ENCODE results near the gene BRD2.

The BRD2 gene

DNA sequence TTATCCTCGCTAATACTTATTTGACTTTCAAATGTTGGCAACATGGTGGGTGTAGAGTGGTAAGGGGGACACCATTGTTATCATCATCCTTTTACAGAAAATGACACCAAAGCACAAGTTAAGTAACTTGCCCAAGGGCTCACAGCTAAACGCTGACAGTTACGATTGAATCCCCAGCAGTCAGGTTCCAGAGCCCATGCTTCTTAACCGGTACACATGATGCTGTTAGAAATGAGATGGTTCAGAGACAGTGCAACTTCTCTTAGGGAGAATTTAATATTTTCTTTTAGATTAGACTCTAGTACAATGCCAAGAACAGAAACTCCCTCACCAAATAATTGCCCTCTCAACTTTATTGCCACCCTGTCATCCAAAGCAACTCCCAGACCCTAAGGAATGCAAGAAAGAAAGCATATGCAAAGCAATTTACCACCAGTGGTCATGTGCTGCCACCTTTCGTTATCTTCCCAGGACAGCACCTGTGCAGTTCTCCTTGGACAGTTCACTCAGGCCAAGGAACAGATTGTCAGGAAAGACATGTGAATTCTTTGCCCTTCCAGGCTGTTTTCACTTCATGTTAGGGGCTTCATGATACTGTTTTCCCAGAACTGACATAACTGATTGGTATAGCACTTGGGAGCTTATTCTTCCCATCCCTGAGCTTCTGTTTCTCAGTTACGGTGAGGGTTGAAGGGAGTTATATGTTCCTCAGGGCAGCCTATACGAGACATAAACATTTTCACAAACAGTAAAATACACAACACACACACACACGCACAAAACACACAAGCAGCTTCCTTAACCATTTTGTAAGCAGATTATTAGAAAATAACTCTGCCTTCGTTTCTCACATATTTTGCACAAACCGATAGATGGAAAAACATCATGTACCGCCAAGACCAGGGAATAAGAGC lies 20.6 kb upstream of the BRD2 start:
- peak in 1 of 3 donors; percentile 23 for DNase-seq (ENCODE audit: low read depth in 3 of 3, low spot score in 1 of 3)

DNA sequence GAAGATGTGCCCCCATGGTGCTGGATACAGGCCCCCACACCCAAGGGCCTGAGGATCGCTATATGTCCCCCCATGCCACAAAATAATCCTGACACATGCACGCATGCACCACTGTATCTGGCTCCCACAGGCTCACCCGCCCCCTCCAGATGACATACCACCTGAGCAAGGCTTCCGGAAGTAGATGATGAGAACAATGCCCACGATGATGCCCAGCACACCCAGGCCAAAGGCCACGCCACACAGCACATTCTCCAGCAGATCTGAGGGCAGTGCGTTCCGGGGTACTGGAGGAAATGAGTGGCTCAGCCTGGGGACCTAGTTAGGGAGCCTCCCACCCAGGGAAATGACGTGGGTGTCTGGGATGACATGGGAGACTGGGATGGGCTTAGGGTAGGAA lies 19.3 kb upstream of the BRD2 start:
- DNase-seq (ENCODE audit: low read depth in 3 of 3, low spot score in 1 of 3), result no peak

DNA sequence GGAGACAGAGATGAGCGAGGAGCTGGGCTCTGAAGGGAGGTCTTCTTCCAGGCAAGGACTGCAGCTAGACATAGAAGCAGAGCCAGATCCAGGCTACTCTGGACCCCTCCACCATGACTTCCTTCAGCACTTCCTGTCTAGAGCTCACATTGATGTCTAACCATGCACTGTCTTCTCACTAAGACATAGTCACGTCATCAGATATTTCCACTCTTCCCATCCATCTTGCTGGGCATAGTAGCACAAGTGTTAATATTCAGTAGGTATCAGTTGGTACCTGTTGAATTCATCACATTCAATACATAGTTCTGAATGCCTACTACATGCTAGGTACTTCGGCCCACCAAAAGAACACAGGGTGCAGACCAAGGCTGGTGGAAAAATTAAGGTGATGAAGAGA lies 18.4 kb upstream of the BRD2 start:
- DNase-seq (ENCODE audit: low read depth in 3 of 3, low spot score in 1 of 3), result no peak

DNA sequence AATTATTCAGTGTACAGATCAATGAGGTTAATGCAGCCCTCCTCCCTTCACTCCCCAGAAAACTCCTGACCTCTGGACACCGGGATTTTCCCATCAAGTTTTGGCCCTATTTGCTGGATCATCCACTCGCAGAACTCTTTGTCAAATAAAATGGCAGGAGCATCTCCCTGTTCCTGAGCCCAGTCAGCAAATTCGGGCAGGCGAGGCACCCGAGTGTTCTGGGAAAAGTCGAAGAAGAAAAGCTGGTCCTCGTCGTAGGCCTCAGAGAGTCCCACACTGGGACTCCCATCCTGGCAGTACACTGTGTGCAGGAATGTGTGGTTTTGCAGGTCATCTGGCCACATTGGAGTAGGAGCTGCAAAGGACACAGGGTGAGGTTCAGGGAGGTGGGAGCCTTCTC lies 17.9 kb upstream of the BRD2 start:
- no peak for DNase-seq (ENCODE audit: low read depth in 3 of 3, low spot score in 1 of 3)

DNA sequence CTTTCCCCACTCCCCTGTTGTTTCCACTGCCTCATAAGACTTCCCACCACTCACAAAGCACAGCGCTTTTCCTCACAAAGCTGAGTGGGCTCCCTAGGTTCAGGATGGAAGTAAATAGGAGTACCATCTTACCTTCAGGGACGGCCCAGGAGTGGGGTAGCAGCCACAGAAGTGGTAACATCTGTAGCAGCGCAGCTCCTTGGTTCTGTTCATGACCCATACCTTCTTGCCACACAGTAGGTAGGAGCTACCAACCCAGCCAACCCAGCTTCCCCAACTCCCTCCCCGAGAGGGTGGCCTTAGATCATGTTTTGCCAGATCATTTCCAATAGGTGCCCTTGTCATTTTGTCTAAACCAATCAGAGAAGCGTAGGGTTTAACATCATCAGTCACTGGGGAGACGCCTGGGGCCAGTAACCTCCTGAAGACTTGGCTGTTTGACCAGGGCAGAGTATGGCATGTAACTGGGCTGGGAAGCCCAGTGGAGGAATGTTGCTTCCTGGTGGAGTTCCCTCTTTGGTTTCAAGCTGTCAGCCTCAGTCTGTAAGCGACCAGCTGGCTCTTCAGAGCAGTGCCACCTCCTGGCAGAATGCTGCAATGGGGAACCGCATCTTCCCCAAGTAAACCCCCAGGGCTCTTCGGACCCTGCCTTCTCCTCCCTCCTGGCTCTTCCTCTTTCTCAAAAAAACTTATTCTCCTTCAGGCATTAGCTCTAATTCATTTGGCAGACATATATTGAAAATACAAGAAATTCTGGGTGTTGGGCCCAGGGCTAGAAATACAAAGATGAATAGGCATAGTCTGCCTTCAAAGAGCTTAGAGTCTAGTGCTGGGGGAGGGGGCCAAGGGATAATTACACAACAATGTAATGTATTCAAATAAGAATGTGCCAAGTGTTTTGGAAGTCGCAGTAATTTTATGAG lies 15.3 kb upstream of the BRD2 start, which contains the start of gene HLA-DMA:
TSS of gene HLA-DMA (minus strand) at position 281 of the 923 bp plus-strand sequence. CDS start at position 220, 61 bp downstream.
- peak in 2 of 3 donors; percentile 41 to 55 for DNase-seq (ENCODE audit: low read depth in 3 of 3, low spot score in 1 of 3)

DNA sequence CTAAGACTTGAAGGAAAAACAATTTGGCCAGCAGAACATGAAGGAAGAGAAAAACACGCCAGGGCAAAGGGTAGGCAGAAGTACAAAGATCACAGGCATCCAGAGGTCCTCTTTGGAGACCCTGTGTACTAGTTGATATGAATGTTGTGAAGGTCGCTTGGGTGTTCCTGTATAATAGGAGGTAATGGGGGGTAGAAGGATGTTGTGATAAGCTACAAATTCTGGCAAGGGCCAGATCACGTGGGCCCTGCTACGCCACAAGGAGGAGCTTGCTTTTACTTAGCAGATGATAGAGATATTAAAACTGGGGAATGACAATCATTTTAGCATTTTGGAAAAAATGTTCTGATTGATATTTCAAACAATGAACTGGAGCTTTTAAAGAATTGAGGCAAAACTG lies 14.6 kb upstream of the BRD2 start:
- DNase-seq (ENCODE audit: low read depth in 3 of 3, low spot score in 1 of 3), result no peak

DNA sequence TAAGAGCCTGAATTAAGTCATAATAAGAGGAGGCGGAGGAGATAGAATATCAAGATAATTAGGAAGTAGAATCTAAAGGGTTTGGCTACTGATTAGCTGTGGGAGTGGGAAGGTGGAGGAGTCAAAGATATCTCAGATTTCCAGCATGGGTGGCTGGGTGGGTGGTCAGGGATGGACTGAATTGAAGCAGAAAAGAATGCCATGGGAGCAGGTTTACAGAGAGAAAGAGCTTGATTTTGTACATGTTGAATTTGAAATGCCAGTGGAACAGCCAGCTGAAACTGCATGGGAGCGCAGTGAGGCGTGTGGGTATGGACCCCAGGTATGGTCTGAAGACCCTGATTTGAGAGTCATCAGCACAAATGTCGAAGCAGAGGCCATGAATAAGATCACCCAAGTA lies 14.1 kb upstream of the BRD2 start:
- DNase-seq (ENCODE audit: low read depth in 3 of 3, low spot score in 1 of 3), result no peak

DNA sequence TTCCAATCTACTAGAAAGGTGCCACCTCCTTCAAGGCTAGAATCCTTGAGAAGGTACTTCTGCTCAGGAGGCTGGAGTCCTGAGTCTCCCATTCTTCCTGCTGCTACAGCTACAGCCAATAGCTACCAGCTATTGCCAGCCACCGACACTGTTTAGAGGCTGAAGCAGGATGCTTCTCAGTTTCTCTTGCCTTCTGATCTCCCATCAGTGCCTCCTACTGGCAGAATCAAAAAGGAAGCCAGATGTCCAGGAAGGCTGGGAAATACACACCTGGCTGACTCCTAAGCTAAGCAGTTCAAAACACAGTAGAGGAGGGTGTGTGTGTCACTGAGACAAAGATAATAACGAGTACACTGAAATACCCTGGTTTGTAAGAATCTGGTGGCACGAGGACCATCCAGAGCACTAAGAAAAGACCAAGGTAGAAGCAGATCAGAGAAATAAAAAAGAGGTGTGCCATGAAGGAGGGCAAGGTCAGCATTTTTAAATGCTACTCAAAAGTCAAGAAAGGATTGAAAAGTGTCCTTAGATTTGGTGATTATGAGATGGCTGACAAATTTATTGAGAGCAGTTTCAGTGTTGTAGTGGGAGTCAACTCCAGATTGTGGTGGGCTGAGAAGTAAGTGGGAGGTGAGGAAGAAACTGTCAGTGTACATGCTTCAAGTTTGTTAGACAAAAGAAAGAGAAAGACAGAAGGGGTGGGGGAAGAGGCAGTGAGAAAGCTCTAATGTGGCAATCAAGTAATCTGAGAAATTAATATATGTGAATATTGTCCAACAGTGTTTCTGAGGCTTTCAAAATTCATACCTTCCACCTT lies 13.2 kb upstream of the BRD2 start:
- DNase-seq (ENCODE audit: low read depth in 3 of 3, low spot score in 1 of 3), result no peak

DNA sequence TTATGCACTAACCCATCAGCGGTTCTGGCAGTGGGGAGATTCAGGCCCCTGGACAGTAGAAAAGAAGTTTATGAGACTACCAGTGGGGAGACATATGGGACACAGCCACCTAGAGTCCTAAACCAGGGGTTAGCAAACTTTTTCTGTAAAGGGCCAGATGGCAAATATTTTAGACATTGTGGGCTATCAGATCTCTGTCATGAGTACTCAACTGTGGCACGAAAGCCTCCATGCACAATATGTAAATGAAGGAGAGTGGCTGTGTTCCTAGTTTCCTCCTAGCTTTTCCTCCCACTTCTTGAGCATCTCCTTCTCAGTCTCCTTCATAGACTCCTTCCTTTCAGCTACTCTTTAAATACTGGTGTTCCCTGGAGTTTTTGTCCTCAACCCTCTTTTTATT lies 12.2 kb upstream of the BRD2 start:
- DNase-seq (ENCODE audit: low read depth in 3 of 3, low spot score in 1 of 3), result no peak

DNA sequence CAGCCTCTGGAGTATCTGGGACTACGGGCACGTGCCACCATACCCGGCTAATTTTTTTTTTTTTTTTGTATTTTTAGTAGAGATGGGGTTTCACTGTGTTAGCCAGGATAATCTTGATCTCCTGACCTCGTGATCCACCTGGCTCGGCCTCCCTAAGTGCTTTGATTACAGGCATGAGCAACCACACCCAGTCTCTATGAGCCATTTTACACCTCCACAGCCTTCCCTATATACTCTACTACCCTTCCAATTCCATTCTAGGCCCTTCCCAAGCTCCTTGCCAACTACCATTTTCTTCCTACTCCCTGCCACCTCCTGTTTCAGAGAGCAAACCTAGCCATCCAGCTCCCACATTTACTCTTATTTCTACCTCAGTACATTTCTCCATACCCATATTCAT lies 7.8 kb upstream of the BRD2 start:
- DNase-seq (ENCODE audit: low read depth in 3 of 3, low spot score in 1 of 3), result no peak

DNA sequence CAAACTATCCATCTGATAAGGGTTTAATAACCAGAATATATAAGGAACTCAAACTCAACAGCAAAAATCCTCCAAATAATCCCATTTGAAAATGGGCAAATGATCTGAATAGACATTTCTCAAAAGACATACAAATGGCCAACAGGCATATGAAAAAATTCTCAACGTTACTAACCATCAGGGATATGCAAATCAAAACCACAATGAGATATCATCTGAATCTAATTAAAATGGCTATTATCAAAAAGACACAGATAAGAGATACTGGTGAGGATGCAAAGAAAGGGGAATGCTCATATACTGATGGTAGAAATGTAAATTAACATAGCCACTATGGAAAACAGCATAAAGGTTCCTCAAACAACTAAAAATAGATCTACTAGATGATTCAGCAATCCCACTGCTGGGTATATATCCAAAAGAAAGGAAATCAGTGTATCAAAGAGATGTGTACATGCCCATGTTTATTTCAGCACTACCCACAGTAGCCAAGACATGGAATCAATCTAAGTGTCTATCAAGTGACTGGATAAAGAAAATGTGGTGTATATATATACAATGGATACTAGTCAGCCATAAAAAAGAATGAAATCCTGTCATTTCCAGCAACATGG lies 6.1 kb upstream of the BRD2 start:
- DNase-seq (ENCODE audit: low read depth in 3 of 3, low spot score in 1 of 3), result no peak

DNA sequence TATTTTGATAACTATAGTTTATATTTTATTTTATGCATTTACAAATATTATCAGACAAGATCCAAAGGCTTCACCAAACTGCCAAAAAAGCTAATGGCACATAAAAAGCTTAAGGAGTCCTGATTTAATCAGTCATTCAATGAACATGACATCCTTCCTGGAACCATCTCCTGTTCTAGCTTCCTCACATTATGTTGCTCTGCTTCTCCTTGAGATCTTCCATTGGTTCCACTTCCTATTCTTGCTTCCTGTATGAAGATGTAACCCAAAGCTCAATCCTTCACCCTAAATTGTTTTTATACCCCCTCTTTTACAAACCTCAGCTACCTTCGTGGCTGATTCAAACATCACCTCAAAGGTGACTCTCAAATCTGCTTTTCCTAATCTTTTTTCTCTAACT lies 4.5 kb upstream of the BRD2 start:
- no peak for DNase-seq (ENCODE audit: low read depth in 3 of 3, low spot score in 1 of 3)

DNA sequence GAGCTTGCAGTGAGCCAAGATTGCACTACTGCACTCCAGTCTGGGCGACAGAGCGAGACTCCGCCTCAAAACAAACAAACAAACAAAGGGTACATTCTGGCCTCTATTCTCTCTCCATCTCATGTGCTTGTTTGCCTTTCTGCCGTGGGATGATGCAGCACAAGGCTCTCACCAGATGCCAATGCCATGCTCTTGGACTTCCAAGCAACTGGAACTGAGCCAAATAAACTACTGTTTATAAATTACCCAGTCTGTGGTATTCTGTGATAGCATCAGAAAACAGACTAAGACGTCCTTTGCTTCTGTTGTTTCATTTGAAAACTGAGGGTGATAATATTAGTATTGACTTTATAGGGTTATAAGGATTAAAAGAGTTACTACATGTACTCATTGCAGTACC lies 3.6 kb upstream of the BRD2 start:
- DNase-seq (ENCODE audit: low read depth in 3 of 3, low spot score in 1 of 3), result no peak

DNA sequence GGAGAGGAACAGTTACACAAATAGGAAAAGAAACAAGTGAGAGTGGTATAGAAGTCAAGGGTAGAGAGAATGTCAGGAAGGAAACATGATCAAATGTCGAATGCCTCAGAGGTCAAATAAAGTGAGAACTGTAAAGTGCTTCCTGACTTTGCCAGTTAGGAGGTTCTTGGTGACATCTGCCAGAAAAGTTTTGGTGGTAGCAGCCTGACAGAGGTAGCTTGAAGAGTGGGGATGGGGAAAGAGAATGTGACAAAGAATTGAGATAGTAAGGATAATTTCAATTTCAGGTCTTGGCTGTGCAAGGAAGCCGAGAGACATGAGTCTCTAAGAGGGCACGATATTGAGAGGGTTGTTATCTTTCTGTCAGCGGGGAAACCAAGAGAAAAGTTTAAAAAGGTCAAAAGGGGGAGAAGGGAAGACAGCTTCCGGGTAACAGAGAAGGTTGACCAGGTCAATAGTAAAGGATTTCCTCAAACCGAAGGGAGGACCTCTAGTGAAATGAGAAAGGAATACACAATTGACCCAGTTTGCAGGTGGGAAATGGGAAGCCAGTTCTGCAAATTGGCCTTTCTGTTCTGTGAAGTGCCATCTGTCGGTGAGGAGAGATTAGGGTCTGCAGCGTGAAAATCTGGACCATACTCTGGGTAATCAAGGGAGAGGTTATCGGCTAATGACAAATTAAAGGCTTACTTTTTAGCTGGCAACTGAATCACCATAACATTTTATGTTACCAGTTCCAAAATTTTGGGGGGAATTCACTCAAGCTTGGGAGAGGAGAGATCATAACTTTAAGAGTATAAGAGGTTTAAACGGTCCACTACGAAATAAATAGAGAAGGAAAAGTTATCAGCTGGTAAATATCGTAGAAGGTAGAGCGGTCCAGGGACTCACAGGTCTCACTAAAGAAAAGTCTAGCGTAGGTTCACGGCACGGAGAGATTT lies 973 bp upstream of the BRD2 start:
- no peak for DNase-seq (ENCODE audit: low read depth in 3 of 3, low spot score in 1 of 3)

DNA sequence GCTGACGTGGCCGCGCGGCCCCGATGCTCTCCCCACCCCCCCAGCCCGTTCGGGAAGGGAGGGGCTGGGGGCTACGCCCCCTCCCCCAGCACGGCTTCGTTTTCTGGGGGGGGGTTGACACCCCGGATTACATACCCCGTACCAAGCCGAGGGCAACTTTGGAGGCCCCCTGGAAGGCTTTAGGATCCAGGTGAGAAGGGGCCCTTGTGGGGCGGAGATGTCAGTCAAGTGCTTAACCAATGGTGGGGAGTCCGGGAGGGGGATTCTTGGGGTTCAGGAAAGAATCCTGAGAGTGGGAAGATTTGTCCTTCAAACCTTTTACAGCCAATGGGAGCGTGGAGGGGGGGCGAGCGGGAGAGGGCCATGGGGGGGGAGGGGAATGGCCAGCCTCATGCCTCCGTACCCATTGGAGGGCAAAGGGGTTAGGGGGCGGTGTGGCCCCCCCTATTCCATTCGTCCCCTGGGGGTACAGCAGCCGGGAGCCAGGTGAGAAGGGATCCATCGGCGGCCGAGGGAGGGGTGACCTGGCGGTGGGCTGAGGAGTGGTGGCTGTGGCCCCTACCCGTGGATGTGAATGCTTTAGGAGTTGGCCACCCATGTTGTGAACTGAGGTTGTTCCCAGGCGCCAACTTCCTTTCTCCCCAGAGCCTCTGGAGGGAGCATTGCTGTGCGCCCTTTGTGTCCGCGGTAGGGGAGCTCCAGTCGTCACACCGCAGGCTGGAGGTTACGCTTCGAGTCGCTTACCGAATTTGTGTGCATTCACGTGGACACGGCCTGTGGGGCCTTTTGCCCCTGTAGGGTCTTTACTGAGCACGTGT lies 682 bp downstream of the BRD2 start:
- DNase-seq (ENCODE audit: low read depth in 3 of 3, low spot score in 1 of 3), result peak in 1 of 3 donors; percentile 62

DNA sequence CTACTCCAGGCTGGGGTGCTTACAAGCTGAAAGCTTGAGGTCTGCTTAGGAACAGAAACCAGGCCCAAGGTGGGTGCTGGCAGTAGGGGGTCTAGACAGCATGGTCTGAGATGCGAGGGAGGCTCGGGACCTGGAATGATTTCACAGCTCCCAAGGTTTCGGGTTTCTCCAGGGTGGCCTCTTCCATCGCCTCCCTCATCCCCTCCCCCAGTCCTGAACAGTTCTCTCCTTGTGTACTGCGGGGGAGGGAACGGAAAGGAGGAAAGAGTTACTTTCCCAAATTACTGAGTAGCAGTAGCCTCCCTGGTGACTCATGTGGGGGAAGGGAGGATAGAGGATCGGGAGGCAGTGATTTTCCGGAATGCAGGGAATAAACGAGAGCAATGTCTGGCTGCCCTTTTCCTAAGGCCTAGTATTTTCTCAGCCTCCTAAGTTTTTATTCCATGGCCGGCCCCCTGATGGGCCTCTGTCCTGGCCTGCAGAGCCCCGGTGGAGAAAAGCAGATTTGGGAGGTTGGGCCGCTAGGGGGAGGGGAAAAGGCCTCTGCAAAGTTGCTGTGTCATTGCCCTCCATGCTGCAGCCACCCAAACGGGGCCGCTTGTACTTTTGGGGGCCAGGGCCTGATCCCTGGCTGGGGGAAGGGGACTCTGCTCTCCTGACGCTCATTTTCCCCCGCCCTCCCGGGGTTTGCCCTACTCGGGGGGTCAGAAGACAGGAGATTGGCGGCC lies 1.5 kb downstream of the BRD2 start:
- DNase-seq (ENCODE audit: low read depth in 3 of 3, low spot score in 1 of 3), result no peak

DNA sequence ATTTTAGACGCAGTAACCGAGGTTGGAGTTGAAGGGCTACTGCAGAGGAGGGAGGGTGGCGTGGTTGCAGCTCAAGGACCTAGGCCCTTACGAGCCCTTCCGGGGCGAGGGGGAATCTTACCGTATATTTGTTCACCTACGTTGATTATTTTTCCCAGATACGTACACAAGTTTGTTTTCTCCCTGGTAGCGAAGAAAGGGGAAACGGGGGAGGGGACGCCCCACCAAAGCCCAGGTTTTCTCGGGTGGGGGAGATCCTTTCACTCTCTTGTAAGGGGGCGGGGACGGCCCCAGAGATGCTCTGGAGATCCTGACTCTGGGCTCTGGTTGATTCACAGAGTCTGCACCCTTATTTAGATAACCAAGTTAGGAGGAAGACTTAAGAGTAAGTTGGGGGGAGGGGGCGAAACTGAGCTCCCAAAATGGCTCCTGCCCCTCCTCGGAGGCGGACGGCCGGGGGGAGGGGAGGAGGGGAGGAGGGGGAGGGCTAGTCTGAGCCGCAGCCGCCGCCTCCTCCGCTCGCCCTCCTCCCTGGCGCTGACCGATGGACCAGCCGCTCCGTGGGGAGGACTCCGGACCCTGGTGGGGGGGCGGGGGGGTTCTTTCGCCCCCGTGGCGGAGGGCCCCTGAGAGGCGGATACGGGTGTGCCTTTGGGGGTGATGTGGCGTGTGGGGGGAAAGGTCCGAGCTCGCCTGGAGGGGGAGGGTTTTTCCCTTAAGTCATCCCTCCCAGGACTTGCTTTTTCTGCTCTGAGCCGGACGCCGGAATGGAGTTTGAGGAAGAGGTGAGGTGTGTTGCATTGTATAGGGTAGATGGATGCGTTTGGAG lies 2.2 kb downstream of the BRD2 start:
- DNase-seq (ENCODE audit: low read depth in 3 of 3, low spot score in 1 of 3), result peak in 1 of 3 donors; percentile 65

Data from stimulated activated CD4-positive, alpha-beta T cell treated with anti-CD3 and anti-CD28 coated beads, TNF-alpha, amount 100 ng/mL, for 1 hour (primary cell).